SH-SY5Y (cell line): ENCODE measurements around the gene RASGRP2.

Source experiments
- GATA2 ChIP-seq: IDR thresholded peaks from 2 replicates; pipeline ENCODE4 v1.6.1; 2011; ENCODE audit warnings: mild to moderate bottlenecking, low read depth, low read length
- GATA3 ChIP-seq: IDR thresholded peaks from 2 replicates; pipeline ENCODE4 v1.6.1; 2011; ENCODE audit warnings: low read depth, mild to moderate bottlenecking, low read length, moderate library complexity

DNA sequence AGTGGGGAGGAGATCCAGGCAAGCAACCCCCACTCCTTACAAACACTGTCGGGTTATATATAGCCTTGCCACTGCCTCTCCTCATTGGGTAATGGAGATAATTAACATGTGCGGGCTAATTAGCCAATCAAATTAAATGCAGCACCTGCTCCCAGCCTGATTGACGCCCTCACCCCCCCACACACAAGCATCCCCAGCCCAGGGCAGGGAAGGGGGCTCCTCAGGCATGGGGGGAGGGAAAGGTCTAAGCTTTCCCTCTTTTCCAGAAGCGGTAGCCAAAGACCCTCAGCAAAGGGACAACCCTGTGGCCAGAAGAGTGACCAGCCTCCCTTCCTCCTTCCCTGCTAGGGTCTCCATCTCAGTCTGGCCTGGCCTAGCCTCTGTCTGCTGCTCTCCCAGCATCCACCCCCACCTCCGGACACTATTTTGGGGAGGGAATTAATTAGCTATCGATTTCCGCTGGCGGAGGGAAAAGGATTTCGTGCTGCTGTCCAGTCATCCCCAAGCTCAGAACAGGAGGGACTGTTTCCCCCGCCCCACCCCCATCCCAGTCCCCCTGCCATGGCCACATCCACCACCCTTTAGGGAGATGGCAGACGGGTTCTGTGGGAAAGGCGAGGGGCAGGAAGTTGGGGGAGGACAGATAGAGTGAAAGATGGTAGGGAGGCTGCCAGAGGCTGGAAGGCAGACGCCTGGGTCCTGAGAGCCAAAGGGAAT is 28.0 kb downstream of the RASGRP2 start:
- no peak for TF ChIP-seq GATA2
- TF ChIP-seq GATA3: no peak
